Effector memory CD8-positive, alpha-beta T cell (primary cell): ENCODE measurements around the gene LRRC40.
"Not testable (repeated sequence)": the region's sequence is repeated elsewhere in the genome, so short reads cannot be mapped to it uniquely, and the experiment has no call there.

Experiments
- ATAC-seq: fragments of 150-1000 bp; cut with Tn5 transposase; replicated peaks from 2 replicates; pipeline ENCODE4 v1.10.0; 2021; ENCODE audit warnings: mild to moderate bottlenecking, moderate library complexity
- DNase-seq, 3 experiments: peaks; one replicate each; pipeline ENCODE4 v3.0.0; 2021
- H3K27ac Mint-ChIP-seq, 2 donors: one replicate each; pipeline ENCODE4 v1.8.0; 2022; ENCODE audit warnings: mild to moderate bottlenecking in 2 of 2, mixed read lengths in 2 of 2, moderate library complexity in 2 of 2
- H3K27me3 Mint-ChIP-seq, 2 donors: one replicate each; pipeline ENCODE4 v1.8.0; 2022; ENCODE audit warnings: mixed read lengths in 2 of 2
- H3K36me3 Mint-ChIP-seq: one replicate; pipeline ENCODE4 v1.8.0; 2022; ENCODE audit warnings: mild to moderate bottlenecking, moderate library complexity, mixed read lengths; ENCODE audit not compliant: insufficient read depth
- H3K4me1 Mint-ChIP-seq, 2 donors: one replicate each; pipeline ENCODE4 v1.8.0; 2022; ENCODE audit warnings: low read depth in 2 of 2, mixed read lengths in 2 of 2
- H3K4me3 Mint-ChIP-seq, 2 donors: one replicate each; pipeline ENCODE4 v1.8.0; 2022; ENCODE audit warnings: mild to moderate bottlenecking in 2 of 2, mixed read lengths in 2 of 2, moderate library complexity in 2 of 2
- H3K9me3 Mint-ChIP-seq, 2 donors: one replicate each; pipeline ENCODE4 v1.8.0; 2022; ENCODE audit warnings: mixed read lengths in 2 of 2

LRRC40 gene

DNA sequence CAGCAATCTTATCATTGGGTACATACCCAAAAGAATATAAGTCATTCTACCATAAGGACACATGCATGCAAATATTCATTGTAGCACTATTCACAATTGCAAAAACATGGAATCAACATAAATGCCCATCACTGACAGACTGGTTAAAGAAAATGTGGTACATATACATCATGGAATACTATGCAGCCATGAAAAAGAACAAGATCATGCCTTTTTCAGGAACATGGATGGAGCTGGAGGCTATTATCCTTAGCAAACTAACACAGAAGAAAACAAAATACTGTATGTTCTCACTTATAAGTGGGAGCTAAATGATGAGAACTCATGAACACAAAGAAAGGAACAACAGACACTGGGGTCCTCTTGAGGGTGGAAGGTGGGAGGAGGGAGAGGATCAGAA, 12.9 kb downstream of the LRRC40 start:
- not testable (repeated sequence) for H3K36me3 Mint-ChIP-seq, H3K27ac Mint-ChIP-seq, DNase-seq, ATAC-seq, H3K27me3 Mint-ChIP-seq, H3K4me3 Mint-ChIP-seq, H3K9me3 Mint-ChIP-seq
- H3K4me1 Mint-ChIP-seq, result peaks cover 2 to 30% of the 10 kb centered on the region in 2 donors

DNA sequence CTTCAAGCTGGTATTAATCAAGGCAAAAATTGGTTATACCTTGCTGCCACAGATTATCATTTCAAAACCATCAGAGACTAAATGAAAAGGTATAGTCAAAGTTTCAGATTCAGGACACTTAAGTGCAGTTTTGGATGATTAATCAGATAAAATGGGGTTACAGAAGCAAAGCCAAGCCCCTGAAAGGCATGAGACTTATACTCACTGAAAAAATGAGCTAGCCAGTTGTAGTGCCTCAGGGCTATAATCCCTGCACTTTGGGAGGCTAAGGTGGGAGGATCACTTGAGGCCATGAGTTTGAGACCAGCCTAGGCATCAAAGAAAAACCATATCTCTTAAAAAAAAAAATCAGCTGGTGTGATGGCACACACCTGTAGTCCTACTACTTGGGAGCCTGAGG, 15.2 kb downstream of the LRRC40 start:
- Mint-ChIP-seq H3K4me3 (no peak overlapping the region), H3K4me1 (peaks cover 2 to 29% of the 10 kb centered on the region in 2 donors), H3K9me3 (no peaks in the 10 kb centered on the region), H3K27me3 (no peaks in the 10 kb centered on the region), H3K36me3 (peaks cover 12% of the 10 kb centered on the region), H3K27ac (peak overlapping the region in 1 of 2 donors; percentile 20)
- ATAC-seq, result no peak
- DNase-seq, result no peak

DNA sequence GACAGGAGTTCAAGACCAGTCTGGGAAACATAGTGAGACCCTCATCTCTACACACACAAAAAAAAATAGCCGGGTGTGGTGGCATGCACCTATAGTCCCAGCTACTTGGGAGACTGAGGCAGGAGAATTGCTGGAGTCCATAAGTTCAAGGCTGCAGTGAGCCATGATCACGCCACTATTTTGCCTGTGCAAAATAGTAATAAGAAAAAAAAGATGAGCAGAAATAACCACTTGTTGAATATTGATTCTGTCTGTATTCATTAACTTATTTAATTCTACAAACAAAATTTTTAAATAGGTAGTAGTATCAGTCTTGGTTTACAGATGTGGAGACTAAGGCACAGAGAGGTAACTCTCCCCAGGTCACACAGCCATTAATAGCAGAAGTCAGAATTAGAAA, 16.9 kb downstream of the LRRC40 start:
- H3K9me3 Mint-ChIP-seq, result no peaks in the 10 kb centered on the region
- H3K4me3 Mint-ChIP-seq, result no peak overlapping the region
- DNase-seq, result no peak
- H3K36me3 Mint-ChIP-seq, result peaks cover 16% of the 10 kb centered on the region
- no peaks in the 10 kb centered on the region for H3K27me3 Mint-ChIP-seq
- no peak overlapping the region for H3K27ac Mint-ChIP-seq
- peaks cover 2 to 29% of the 10 kb centered on the region in 2 donors for H3K4me1 Mint-ChIP-seq
- ATAC-seq, result no peak

DNA sequence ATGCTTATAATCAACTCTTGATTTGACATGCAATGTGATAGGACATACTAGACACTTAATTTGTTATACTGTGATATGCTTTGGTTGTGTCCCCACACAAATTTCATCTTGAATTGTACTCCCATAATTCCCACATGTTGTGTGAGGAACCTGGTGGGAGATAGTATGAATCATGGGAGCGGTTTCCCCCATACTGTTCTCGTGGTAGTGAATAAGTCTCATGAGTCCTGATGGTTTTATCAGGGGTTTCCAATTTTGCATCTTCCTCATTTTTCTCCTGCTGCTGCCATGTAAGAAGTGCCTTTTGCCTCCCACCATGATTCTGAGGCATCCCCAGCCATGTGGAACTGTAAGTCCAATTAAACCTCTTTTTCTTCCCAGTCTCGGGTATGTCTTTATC, 20.2 kb downstream of the LRRC40 start:
- Mint-ChIP-seq H3K36me3 (peaks cover 31% of the 10 kb centered on the region), H3K4me1 (peaks cover 0 to 10% of the 10 kb centered on the region in 2 donors)
- H3K4me3 Mint-ChIP-seq, H3K9me3 Mint-ChIP-seq, ATAC-seq, DNase-seq, H3K27ac Mint-ChIP-seq, H3K27me3 Mint-ChIP-seq: not testable (repeated sequence)

DNA sequence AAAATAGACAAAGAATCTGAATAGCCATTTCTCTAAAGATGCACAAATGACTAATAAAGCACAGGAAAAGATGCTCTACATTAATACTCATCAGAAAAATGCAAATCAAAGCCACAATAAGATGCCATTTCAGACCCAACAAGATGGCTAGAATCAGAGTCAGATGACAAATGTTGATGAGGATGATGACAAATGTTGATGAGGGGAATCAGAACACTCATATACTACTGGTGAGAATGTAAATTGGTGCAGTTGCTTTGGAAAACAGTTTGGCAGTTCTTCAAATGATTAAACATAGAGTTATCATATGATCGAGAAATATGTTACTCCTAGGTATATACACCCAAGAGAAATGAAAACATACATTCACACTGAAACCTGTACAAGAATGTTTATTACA, 33.9 kb downstream of the LRRC40 start:
- ATAC-seq, result no peak

DNA sequence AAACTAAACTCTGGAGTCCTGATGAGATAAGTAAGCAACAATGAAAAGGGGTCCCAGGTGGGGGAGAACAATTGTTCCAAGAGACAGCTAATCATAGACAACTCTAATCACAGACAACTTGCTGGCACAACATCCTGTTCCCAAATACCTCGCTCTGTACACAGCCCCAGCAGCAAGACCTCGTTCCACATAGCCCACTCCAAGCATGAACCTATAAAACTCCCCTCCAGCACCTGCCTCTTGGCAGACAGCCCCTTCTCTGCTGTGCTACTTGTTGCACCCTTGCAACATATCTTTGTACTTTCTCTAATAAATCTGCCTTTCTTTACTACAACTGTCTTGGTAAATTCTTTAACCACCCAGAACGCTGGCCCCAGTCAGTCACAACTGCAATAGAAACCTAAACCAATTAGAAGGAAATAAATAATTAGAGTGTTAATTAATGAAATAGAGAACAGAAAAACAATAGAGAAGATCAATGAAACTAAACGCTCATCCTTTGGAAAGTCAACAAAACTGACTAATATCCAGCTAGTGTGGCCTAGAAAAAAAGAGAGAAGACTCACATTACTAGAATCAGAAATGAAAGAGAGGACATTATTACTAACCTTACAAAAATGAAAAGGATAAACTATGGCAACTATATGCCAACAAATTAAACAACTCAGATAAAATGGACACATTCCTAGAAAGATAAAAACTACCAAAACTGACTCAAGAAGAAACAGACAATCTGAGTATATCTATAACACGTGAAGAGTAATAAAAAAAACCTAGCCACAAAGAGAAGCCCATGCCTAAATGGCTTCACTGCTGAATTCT, 36.1 kb downstream of the LRRC40 start:
- peaks cover 30% of the 10 kb centered on the region for H3K36me3 Mint-ChIP-seq
- peak overlapping the region in 1 of 2 donors; percentile 71 for H3K27ac Mint-ChIP-seq

More for the DNA sequence above, 33.9 kb downstream of the LRRC40 start:
- Mint-ChIP-seq H3K27ac (no peak overlapping the region), H3K36me3 (peaks cover 34% of the 10 kb centered on the region), H3K27me3 (no peaks in the 10 kb centered on the region), H3K9me3 (no peaks in the 10 kb centered on the region), H3K4me1 (peaks cover 2 to 7% of the 10 kb centered on the region in 2 donors), H3K4me3 (no peak overlapping the region)
- DNase-seq, result no peak

DNA sequence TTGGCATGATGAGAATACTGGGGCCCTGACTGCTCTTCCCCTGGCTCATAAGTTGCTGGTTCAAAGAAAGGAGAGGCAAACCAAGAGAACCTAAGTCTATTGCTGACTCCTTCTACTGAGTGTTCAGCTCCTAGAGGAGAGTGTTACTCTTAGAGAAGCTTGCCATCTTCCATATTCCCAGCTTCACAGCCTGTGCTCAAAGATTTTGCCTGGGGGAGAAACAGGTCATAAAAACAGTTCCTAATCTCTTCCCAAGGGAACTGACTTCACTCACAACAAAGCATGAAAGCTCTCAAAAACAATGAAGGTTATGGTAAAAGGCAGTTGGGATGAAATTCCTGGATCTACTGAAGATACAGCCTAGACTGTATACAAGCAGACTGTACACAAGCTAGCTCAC, 37.1 kb downstream of the LRRC40 start:
- Mint-ChIP-seq H3K36me3 (peaks cover 30% of the 10 kb centered on the region), H3K4me1 (peaks cover 2 to 7% of the 10 kb centered on the region in 2 donors), H3K9me3 (no peaks in the 10 kb centered on the region), H3K27ac (peak overlapping the region in 1 of 2 donors; percentile 63), H3K27me3 (no peaks in the 10 kb centered on the region), H3K4me3 (no peak overlapping the region)
- ATAC-seq (no peak), DNase-seq (no peak)

More for the DNA sequence above, 36.1 kb downstream of the LRRC40 start:
- Mint-ChIP-seq H3K4me1 (peaks cover 2 to 7% of the 10 kb centered on the region in 2 donors), H3K9me3 (no peaks in the 10 kb centered on the region), H3K4me3 (no peak overlapping the region), H3K27me3 (no peaks in the 10 kb centered on the region)
- ATAC-seq (no peak), DNase-seq (no peak)

DNA sequence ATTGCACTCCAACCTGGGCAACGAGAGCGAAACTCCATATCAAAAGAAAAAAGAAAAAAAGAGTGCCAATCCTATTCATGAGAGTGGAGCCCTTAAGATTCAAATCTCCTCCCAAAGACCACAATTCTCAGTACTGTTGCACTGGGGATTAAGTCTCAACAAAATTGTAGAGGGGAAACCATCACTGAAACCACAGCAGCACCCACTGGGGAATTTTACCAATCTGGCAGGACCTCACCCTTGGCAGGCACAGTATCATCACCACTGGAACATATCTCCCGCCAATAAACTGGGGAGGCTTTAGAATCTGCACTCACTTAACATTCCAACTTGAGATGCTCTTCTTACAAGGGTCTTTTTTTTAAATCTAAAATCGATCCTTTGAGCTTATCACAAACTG, 41.0 kb downstream of the LRRC40 start:
- Mint-ChIP-seq H3K36me3 (peaks cover 25% of the 10 kb centered on the region), H3K27ac (no peak overlapping the region), H3K9me3 (no peaks in the 10 kb centered on the region), H3K4me3 (no peak overlapping the region), H3K4me1 (peaks cover 2 to 4% of the 10 kb centered on the region in 2 donors), H3K27me3 (no peaks in the 10 kb centered on the region)
- ATAC-seq, result no peak
- DNase-seq, result no peak

DNA sequence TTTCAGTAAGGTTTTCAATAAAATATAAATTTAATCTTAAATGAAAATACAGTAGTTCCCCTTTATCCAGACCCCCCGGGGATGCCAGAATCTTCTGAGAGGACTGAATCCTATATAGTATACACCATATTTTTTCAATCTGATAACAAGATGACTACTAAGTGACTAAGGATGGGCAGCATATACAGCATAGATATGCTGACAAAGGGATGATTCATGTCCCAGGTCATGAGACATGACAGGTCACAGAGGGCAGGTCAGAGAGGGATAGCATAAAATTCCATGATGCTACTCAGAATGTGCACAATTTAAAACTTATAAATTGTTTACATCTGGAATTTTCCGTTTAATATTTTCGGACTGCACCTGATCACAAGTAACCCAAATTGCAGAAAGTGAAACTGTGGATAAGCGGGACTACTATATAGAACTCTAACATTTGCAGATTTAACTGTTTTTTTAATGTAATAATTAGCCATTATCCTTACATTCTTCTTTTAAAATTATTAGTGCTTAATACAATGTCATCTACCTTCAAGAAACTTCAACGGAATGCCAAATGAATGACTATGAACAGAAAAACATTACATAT, 48.8 kb downstream of the LRRC40 start:
- ATAC-seq (no peak), DNase-seq (no peak)
- no peaks in the 10 kb centered on the region for H3K9me3 Mint-ChIP-seq
- no peaks in the 10 kb centered on the region for H3K4me1 Mint-ChIP-seq
- no peak overlapping the region for H3K27ac Mint-ChIP-seq
- no peaks in the 10 kb centered on the region for H3K27me3 Mint-ChIP-seq
- H3K36me3 Mint-ChIP-seq, result peaks cover 12% of the 10 kb centered on the region
- H3K4me3 Mint-ChIP-seq, result no peak overlapping the region

DNA sequence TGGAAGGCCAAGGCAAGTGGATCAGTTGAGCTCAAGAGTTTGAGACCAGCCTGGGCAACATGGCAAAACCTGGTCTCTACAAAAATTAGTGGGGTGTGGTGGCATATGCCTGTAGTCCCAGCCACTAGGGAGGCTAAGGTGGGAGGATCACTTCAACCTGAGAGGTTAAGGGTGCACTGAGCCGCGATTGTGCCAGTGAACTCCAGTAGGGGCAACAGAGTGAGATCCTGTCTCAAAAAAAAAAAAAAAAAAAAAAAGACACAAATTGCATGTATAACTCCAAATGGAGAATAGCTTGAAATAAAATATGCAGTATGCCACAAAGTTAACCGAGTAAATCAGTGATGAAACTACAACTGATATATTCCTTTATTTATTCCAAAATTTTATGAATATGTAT, 51.6 kb downstream of the LRRC40 start:
- DNase-seq (no peak), ATAC-seq (no peak)
- H3K27me3 Mint-ChIP-seq, result no peaks in the 10 kb centered on the region
- peaks cover 21% of the 10 kb centered on the region for H3K36me3 Mint-ChIP-seq
- no peaks in the 10 kb centered on the region for H3K4me1 Mint-ChIP-seq
- no peak overlapping the region for H3K4me3 Mint-ChIP-seq
- no peaks in the 10 kb centered on the region for H3K9me3 Mint-ChIP-seq
- no peak overlapping the region for H3K27ac Mint-ChIP-seq

DNA sequence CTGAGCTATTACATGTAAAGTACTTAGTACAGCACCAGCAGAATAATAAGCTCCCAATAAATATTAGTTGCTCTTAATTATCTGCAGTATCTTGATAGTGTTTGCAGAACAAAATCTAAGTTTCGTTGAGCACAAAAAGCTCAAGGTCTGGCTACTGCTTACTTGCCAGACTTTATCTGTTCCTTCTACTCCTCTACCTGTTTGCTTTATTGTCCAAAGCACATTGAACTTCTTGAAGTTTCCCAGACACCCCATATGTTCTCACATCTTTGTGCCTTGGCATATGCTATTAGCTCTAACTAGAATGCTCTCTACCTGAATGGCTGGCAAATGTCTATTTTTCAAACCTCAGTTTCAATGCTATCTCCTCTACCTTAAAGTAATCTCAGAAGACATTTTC, 54.9 kb downstream of the LRRC40 start:
- H3K27ac Mint-ChIP-seq, result no peak overlapping the region
- H3K4me3 Mint-ChIP-seq, result no peak overlapping the region
- no peak for DNase-seq
- no peak for ATAC-seq
- no peaks in the 10 kb centered on the region for H3K9me3 Mint-ChIP-seq
- H3K4me1 Mint-ChIP-seq, result no peaks in the 10 kb centered on the region
- no peaks in the 10 kb centered on the region for H3K27me3 Mint-ChIP-seq
- H3K36me3 Mint-ChIP-seq, result peaks cover 21% of the 10 kb centered on the region

DNA sequence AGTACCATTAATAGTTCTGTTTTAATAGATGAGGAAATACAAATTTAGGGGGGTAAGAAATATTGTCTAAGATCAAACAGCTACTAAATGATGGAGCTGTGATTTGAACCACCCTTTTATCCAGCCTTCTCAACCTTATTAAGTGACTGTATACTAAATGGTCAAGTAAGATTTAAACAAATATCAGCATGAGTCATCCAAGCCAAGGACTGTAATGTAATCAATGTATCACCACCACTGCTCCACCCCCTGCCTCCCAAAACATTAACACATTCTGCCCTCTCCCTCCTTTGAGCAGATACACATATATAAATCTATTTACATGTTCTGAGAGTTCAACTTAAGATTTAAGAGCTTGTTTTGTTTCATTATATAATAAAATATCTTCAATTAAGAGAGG, 58.9 kb downstream of the LRRC40 start:
- no peak for DNase-seq
- ATAC-seq, result no peak
- no peak overlapping the region for H3K4me3 Mint-ChIP-seq
- H3K27me3 Mint-ChIP-seq, result no peaks in the 10 kb centered on the region
- no peaks in the 10 kb centered on the region for H3K9me3 Mint-ChIP-seq
- peaks cover 18% of the 10 kb centered on the region for H3K36me3 Mint-ChIP-seq
- no peak overlapping the region for H3K27ac Mint-ChIP-seq
- no peaks in the 10 kb centered on the region for H3K4me1 Mint-ChIP-seq

DNA sequence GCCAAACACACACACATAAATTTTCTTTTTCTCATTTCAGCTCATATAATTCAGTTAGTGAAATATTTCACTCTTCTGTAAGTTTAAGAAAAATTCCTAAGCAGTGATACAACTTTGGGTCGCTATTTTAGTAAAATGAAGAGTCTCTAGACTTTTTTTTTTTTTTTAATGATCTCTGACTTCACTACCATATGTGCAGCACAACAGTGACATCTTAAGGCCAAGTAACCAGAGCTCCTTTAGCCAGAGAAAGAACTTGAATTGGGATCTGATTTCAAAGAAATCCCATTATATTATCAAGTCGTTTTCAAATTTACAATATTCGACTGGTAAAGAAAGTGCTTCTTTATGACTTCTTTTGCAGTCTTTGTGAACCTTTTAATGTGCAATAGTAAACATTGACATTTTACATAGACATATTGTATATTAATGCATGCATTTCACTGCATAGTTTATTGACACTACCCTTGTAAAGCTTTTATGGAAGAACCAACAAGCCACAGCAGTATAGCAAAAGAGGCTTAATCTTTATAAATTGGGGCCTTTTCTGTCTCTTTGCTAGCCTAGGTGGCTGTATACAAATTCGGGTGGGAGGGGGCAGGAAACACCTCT, 62.2 kb downstream of the LRRC40 start:
- Mint-ChIP-seq H3K27me3 (no peaks in the 10 kb centered on the region), H3K4me3 (no peak overlapping the region), H3K4me1 (no peaks in the 10 kb centered on the region), H3K27ac (no peak overlapping the region), H3K36me3 (peaks cover 10% of the 10 kb centered on the region), H3K9me3 (no peaks in the 10 kb centered on the region)
- no peak for ATAC-seq
- DNase-seq, result no peak

DNA sequence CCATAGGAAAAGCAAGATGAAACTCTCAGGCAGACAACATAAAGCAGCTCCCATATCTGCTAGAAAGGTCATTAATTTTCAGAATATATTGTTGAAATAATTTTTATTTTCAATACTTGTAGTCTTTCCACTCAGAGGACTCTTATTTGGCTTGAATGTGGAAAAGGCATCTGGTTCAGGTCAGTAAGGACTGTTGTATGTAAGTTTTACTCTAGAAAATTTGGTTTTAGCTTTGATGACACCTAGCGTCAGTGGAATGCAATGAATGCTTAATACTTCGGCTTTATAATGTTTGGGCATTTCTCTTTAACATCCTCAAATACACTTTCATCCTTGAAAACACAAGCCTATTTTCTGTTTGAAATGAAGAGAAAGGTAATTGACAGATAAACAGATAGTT, 63.3 kb downstream of the LRRC40 start:
- Mint-ChIP-seq H3K36me3 (peaks cover 10% of the 10 kb centered on the region), H3K4me3 (no peak overlapping the region), H3K27ac (no peak overlapping the region), H3K27me3 (no peaks in the 10 kb centered on the region), H3K9me3 (no peaks in the 10 kb centered on the region), H3K4me1 (no peaks in the 10 kb centered on the region)
- DNase-seq (no peak), ATAC-seq (no peak)
